ENCODE data around the gene RIMS3.

Gene RIMS3

DNA sequence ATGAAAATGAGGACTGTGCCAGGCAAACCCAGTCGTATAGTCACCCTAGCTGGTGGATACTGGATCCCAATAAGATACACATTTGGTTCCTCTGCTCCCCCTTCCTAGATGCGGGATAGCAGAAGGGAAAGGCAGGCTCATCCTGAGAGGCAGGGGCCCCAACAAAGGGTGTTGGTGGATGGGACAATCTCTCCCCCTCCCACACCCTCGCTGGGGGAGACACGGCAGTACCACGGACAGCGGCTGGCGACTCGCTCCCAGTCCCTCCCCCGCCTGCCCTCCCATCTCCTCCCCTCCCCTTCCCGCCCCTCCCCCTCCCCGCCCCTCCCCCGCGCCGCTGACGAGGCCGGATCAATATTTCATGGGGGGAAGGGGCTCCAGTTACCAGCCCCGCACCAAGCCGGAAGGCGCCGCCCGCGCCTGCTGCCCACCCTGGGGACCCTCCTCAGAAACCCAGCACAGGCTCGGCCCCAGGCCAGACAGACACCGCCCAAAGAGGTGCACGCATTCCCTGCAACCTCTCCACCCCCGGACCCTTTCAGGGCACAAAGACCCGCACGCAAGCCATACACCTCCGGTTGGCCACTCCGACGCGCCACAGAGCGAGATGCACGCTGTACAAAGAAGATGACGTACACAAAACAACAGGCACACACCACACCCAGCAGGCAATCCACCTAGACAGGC, 11.5 kb downstream of the RIMS3 start:
- no peak for DNase-seq (ENCODE audit: low spot score)

DNA sequence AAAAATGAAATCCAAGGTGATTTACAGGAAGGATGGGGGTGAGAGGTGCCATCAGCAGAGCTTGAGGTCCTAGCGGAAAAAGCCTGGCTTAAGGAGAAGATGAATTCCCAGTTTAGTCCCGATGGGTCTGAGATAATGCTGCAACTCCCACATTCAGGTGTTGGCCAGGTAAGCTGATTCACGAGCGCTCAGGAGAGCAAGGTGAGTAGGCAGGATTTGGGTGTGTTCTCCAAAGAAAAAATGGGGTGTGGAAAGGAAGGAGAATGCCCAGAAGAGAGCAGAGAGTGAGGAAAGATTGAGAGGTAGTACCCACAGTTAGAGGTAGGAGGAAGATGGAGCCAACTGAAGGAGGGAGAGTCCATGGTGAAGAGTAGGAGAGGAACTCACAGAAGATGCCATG, 12.5 kb downstream of the RIMS3 start:
- no peak for DNase-seq (ENCODE audit: low spot score)

DNA sequence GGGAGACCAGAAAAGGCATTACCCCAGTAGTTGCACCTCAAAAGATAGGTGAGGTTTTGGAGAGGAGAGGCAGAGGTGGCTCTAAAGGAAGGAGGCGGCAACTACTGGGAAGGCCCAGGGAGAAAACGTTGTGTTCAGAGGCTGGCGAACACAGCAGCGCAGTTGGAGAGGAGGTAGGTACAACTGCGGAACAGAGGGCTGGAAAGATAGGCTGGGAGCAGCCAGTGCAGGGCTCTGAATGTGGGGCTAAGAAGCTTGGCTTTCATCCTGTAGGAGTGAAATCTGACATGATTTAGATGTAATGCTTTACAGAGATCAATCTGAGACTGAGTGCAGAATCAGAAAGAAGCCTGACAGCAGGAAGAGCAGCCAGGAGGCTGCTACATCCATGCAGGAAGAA, 13.0 kb downstream of the RIMS3 start:
- DNase-seq (ENCODE audit: low spot score) = no peak

DNA sequence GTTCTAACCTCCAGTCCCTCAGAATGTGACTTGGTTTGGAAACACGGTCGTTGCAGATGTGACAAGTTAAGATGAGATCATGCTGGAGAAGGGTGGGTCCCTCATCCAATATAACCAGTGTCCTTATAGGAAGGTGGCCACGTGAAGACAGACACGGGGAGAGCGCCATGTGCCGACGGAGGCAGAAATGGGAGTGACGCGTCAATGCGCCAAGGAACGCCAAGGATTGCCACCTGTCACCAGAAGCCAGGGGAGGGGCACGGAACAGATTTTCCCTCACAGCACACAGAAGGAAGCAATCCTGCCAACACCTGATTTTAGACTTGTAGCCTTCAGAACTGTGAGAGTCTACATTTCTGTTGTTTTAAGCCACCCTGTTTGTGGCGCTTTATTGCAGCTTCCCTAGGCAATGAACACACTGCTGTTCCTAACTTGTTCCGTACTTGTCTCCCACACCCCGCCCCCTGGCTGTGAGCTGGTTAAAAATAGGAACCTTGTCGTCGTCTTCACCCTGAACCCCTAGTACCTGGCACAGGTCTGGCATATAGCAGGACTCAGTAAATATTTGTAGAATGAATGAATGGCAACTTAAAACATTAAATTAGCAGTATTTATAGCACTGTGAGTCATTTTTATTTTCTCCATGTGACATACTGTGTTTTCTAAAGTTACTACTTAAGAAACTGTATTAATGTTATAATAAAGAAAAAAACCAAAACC, 14.2 kb downstream of the RIMS3 start:
- no peak for DNase-seq (ENCODE audit: low spot score)

DNA sequence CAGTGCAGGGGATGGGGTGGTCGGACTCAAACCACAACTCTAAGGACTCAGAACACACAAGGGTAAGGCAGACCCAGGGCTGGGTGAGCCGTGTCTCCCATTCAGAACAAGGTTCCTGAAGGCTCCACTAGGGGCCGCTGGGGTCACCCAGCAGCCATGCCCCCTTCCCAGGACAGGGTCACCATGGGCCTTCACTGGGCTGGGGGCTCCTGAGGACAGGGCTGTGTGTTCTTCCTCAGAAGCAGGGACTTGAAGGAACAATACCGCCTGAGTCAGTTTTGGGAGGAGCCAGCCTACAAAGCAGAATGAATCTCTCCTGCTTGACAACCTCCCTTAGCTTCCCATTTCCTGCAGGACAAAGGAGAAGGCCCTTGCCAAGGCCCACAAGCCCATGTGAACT, 15.4 kb downstream of the RIMS3 start:
- no peak for DNase-seq (ENCODE audit: low spot score)

DNA sequence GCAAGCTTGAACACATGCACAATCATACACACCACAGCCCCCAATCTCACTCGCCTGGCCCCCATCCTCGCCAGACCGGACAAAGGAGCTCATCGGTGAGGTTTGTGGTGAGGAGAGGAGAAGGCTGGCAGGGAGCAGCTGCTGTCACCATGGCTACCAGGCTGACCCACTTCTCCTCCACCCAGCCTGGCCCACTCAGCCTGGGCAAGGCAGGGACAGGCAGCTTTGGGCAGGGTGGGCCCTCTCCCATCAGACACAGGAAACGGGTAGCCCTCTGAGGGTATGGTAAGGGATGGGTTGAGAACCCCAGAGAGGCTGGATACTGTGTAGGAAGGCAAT, 15.9 kb downstream of the RIMS3 start:
- no peak for DNase-seq (ENCODE audit: low spot score)

DNA sequence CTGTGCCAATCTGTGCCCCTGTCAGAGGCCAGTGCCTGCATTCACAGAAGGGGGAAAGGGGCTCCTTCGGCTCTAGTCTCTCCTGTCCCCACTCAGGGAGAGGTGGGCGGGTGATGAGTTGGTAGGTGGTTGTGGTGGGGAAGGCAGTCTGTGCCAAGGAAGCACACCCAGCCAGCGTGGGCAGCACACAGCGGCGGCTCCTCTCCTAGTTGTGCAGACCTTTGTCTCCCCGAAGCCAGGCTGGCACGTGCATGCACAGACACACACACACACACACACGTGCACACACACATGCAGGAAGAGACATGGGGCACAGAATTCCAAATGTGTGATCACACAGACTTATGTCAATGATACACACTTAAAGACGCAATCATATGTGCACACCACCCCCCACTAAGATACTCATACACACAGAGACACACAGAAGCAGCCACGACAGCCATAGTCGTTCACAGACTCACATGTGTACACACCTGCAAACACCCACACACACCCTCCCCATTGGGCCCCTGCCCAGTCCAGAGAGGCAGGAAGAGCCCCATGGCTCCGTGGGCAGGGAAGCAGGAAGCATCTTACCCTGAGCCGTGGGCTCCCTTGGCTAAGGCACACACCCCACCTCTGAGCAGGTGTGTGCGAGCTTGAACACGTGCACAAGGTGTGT, 16.4 kb downstream of the RIMS3 start:
- DNase-seq (ENCODE audit: low spot score) = no peak

DNA sequence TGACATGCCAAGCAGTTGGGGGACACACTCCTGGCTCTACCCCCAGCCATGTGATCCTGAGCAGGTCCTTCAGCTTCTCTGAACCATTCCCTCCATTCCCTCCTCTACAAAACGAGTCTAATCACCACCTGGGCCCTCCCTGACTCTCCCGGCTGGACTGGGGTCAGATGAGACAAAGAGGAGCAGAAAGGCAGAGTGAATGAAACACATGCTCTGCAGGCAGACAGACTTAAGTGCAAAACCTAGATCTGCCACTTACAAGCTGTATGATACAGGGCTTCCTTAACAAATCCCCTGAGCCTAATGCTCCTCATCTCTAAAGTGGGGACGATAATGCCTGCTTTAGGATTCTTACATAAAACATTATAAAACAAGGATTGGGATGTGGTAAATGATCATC, 17.3 kb downstream of the RIMS3 start:
- no peak for DNase-seq (ENCODE audit: low spot score)

DNA sequence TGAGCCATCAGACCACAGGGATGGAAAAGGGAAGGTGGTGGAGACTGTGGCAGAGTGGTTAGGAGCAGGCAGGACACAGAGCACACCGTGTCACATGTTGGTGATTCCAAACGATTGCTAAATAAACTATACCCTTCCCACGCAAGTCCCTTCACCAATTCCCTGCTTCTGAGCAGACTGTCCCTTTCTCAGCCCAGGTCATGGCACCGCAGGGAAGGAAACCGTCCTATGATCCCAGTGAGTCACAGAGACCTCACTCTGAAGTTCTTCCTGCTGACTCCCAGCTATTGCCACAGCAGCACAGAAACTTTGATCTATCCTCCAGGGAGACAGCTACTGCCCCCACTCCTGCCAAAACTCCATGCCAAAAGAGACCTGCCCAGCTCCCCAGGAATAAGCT, 19.2 kb downstream of the RIMS3 start:
- DNase-seq (ENCODE audit: low spot score) = no peak

DNA sequence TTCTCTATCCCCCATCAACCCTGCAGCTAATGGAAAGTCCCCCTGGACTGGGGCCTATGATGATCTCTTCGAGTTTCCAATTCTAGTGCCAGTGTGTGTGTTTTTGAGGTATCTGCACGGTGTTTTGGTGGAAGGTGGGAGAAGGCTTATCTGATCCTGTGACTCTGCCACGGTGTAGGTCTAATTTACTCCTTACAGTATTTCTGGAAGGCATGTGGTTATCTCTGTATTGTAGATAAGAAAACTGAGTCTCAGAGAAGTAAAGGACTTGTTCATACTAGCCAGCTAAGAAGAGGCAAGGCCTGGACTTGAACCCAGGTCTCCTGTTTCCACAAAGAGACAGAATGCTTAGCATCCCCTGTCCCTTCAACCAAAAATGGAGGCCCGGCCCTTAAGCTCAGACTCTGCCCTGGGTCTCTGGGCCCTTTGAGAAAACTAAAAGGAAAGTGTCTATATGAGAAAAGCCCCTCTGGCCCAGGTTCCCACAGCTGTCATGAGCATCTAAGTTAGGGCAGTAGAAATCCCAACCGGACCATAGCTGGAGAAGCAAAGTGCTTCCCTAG, 20.3 kb downstream of the RIMS3 start:
- DNase-seq (ENCODE audit: low spot score) = no peak

DNA sequence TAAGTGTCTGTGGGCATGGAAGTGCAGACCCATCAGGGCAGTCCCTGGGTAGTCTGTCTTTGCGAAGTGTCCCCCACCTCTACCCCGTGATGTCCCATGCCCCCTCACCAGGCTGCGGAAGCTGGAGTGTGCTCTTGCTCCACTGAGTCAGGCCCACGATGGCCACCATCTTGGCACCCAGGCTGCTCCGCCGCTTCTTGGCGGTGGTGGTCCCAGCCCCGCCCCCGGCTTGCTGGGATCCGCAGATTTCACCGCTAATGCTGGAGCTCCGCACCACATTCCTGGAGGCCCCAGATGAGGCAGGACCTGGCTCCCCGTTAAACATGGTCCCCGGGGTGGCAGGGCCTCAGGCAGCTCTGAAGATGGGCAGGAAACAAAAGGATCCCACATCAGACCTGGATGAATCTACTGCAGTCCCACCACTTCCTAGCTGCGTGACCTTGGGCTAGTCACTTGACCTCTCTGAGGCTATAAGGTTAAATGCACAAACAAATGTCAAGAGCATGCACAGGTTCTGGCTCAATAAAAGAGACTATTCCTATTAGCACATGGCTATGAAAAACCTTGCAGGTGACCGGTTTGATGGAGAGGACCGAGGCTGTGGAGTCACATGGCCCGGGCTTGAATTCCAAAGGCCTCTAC, 23.8 kb downstream of the RIMS3 start:
- DNase-seq (ENCODE audit: low spot score) = no peak

DNA sequence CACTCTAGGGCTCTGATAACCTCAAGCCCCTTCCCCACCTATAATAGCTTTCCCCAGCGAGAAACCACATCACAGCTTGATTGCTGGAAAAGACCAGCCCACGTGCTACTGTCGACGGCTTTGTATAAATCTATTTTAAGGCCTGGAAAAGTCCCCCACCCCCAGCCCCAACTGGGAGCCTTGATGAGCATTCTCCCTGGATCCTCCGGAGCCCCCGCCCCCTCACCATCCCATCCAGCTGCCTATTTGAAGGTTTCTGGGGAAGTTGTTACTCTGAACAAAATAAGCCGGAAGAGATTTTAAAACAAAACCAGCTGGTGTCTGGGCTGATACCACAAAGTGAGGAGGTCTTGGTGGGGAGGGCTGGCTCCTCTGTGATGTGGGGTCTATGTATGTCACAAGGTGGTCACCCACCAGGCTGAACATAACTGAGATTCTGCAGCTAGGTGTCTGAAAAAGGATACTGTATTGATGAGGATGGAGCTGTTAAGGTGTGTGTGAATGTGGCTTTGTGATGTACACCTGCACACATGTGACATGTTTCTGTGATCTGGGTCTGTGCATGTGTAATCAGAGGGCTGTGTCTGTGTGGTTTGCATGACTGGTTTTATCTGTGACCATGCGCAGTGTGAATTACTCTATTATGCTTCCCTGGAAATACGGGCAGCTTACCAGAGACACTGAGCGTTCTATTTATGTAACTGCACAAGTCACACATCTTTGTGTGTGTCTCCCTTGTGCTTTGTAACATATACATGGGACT, 25.0 kb downstream of the RIMS3 start:
- no peak for DNase-seq (ENCODE audit: low spot score)

DNA sequence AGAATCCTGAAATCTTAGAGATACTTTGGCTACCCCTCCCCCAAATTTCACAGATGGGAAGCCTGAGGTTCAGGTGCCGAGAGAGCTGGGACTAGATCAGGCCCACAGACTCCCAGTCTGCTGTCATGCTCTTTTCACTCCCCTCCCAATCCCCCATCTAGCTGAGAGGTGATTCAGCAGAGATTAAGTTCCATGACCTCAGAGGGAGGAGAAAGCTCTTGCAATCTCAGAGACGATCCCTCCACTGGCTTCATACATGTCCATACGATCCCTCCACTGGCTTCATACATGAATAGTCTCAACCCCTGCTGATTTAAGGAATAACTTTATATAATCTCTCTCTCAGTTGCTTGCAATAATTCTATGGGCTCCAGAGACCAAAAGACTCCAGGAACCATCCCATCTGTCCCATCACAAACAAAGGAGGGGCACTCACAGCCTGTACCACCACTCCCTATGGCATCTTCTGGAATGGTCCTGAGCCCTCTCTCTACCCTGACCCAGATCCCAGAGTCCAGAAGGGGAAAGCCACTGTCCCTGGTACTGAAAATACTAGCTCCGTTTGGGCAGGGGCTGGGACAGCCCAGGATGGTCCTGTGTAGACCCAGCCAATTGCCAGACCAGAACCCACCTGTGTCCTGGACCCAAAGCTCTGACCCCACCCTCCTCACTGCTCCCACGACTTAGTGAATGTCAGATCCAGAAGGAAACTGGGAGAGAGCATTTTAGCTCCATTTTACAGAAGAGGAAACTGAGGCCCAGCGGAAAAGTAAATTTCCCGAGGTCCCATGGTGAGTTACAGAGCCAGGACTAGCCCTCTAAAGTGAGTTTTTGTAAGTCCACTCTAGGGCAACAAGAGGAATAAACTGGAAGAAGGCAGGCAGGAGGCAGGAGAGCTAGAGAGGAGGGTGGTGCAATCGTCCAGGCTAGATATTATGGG, 27.1 kb downstream of the RIMS3 start:
- DNase-seq (ENCODE audit: low spot score) = no peak

DNA sequence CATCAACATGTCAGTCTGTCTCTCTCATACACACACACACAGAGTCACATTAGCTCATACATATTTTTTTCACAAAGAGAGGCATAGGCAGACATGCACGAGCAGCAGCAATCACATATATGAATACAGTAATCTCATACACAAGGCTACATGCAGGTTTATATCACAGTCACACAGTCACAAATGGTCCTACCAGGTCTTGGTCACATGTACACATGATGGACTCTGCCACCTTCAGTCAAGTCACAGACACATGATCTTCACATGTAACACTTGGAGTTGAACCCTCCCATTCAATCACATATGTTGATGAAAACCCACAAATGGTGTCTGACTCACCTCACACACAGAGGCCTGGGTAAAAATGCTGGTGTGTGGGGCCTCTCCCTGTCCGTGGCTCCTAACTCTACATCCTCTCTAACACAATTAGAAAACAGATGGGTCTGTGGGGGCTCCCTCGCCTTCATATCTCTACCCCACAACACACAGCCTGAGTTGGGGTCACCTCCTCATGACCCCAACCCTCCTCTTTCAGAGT, 27.9 kb downstream of the RIMS3 start:
- no peak for DNase-seq (ENCODE audit: low spot score)

DNA sequence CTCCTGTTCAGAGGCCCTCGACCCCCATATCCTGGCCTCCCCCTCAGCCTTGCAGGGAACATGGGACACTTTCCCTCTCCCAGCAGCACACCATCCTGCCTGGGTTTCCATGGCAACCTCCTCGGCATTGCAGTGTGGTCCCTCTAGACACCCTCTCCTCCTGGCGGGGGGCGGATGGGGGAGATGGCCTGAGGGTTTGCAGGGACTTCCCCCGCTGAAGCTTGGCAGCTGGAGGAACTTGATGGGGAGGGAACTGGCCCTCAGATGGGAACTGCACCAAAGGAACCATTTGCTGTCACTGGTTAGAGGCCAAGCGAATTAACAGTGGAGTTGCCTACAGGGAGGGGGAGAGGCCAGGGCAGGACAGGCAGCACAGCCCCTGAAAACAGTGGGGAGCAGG, 28.7 kb downstream of the RIMS3 start:
- no peak for DNase-seq (ENCODE audit: low spot score)

DNA sequence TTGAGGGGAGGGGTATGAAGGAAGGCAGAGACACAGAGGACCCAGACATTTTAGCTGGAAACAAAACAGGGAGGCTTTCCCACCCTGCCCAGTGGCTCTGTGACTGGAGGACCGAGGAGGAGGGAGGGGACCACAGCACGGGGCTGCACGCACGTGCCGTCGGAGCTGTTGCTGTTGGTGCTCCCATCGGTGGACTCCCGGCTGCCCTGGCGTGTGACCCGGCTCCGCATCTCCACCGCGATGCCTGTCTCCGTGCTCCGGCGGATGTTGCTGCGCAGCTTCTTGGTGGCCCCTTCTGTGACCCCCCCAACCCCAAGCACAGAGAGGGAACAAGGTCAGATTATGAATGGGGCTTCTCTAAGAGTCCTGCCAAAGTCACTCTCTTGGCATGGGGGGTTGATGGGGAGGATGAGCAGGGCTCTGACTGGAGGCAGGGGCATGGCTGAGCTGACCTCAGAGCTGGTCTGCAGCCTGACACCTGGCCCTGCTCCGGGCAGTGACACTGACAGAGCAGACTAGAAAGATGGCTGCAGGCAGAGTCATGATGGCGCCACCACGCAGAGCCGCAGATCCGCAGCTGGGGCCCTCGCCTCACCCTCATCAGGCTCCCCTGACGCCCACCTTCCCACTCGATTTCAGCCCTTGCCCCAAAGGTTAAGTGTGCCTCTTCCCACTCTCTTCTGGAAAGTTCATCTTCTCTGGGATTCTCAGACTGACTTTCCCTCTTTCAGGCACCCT, 29.6 kb downstream of the RIMS3 start:
- no peak for DNase-seq (ENCODE audit: low spot score)

DNA sequence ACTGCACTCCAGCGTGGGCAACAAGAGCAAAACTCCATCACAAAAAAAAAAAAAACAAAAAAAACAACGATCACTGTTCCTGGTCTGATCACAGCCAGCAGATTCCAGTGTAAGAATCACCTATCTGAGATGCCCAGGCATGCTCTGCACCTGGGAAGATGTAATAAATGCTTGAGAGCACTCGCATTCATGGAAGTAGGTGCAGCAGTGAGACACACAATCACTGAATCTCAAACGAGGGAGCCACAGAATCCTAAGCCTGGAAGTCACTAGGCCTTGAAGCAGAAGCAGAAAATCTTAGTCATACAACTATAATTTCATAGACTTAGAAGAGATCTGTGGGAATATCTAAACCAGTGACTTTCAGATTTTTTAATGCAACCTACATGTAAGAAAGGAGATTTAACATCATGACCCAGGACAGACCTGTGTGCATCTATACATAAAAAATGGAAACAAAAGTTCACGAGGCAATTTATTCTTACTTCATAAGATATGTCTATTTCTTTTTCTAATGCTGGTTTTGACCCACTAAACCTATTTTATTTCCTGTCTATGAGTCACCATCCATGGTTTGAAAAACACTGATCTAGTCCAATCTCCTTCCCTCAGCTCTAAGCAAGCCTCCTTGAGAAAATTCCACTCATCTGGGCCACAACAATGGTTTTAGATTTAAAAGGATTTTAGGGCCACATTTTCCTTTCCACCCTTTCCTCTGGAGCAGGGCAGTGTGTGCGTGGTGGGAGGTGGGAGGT, 30.4 kb downstream of the RIMS3 start:
- DNase-seq (ENCODE audit: low spot score) = no peak

DNA sequence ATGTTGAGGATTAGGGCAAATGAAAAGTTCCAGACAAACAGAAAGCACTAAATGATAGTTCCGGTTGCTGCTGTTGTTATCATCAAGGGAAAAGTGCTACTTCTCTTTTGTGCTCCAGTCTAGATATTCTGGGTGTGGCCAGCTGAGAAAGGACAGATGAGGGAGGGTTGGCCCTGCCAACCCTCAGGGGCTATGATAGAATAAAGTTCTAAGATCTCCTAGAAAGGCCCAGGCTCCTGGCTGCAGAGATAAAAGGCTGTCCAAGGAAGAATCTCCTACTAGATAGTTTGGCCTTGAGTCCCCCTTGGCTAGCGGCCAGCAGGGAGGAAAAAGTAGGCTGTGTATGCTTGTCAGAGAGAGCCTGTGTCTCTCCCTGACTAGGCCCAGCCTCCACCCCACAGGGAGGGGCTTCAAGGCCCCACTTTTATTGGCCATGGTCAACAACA, 31.5 kb downstream of the RIMS3 start:
- DNase-seq (ENCODE audit: low spot score) = no peak

DNA sequence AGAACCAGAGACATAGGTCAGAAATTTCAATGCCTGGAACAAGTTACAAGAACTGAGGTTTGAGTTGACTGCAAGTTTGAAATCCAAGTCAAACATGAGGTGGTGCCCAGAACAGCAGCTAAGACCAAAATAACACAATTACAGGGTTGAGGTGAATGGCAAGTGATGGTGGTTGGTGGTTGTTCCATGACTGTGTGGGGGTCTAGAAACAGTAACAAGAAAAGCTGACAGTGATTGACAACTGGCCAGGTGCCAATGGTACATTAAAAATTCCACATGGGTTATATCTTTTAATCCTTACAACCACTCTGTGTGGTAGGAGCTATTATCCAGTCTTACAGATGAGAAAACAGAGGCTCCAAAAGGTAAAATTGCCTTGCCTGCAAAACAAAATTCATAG, 32.0 kb downstream of the RIMS3 start:
- no peak for DNase-seq (ENCODE audit: low spot score)
